DND-41 (cell line): Measurements from ENCODE around the gene CARD19.

Source experiments
- EZH2 ChIP-seq: IDR thresholded peaks from 3 replicates; pipeline ENCODE4 v1.6.1; 2012; ENCODE audit warnings: borderline replicate concordance, low read depth, mild to moderate bottlenecking, moderate library complexity, low read length, inconsistent platforms; ENCODE audit not compliant: severe bottlenecking
- TF ChIP-seq, protein P1 (sequence below): IDR thresholded peaks from 2 replicates; pipeline ENCODE4 v1.5.1; 2012; ENCODE audit warnings: borderline replicate concordance, low read length, moderate library complexity, mild to moderate bottlenecking; ENCODE audit not compliant: poor library complexity, severe bottlenecking; ENCODE audit errors: extremely low read depth

DNA sequence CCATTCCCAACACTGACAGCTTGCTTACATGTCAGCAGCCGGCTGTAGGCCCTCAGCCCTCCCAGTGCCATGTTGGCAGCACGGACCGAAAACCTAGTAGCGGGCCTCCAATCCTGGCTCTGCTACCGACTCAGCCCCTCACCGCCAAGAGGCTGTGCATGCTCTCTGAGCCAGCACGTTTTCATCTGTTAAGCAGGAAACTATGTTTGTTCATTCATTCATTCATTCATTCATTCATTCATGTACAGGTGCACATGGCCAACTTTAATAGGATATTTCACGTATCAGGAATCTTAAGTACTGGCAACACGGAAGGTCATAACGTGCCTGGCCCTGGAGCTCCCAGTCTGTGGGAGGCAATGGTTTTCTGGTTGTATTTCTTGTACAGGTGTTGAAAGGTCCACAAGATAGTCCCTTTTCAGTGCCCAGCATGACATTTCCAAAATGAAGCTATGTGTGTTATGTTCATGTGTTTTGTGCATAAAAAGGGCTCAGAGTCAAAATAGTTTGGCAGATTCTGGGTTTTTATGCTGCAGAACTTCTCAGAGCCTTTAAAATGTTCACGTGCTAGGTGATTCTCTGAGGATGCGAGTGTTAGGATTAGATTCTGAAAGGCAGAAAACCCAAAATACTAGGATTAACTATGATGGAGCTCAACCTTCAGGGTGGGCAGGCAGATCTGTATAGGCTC, 19.8 kb upstream of the CARD19 start:
- TF ChIP-seq, protein P1, sequence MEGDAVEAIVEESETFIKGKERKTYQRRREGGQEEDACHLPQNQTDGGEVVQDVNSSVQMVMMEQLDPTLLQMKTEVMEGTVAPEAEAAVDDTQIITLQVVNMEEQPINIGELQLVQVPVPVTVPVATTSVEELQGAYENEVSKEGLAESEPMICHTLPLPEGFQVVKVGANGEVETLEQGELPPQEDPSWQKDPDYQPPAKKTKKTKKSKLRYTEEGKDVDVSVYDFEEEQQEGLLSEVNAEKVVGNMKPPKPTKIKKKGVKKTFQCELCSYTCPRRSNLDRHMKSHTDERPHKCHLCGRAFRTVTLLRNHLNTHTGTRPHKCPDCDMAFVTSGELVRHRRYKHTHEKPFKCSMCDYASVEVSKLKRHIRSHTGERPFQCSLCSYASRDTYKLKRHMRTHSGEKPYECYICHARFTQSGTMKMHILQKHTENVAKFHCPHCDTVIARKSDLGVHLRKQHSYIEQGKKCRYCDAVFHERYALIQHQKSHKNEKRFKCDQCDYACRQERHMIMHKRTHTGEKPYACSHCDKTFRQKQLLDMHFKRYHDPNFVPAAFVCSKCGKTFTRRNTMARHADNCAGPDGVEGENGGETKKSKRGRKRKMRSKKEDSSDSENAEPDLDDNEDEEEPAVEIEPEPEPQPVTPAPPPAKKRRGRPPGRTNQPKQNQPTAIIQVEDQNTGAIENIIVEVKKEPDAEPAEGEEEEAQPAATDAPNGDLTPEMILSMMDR = no peak
- TF ChIP-seq EZH2 = no peak
